H9 (cell line): Measurements from ENCODE around the gene ASTN2. TPM values are rescaled to one million over a fixed set of nuclear protein-coding genes. Genes with fewer than 3 reads are reported as not detected.

ENCODE experiments used
- DNase-seq: peaks from one replicate; pipeline ENCODE4 v3.0.0-alpha.2; 2017
- H2AFZ ChIP-seq: one replicate; pipeline ENCODE4 v1.6.1; 2013; ENCODE audit warnings: mild to moderate bottlenecking, low read length, control low read depth, moderate library complexity
- H2AK5ac ChIP-seq: 2 replicates; pipeline ENCODE4 v1.6.1; 2013; ENCODE audit warnings: low read length, control low read depth, mixed read lengths; ENCODE audit not compliant: insufficient read length
- H2BK120ac ChIP-seq: one replicate; pipeline ENCODE4 v1.6.1; 2013; ENCODE audit warnings: low read depth, mild to moderate bottlenecking, low read length, control low read depth, inconsistent platforms; ENCODE audit not compliant: poor library complexity, severe bottlenecking
- H2BK12ac ChIP-seq: 2 replicates; pipeline ENCODE4 v1.6.1; 2013; ENCODE audit warnings: low read length, control low read depth, mixed read lengths, low read depth; ENCODE audit not compliant: insufficient read length
- H2BK15ac ChIP-seq: 2 replicates; pipeline ENCODE4 v1.6.1; 2013; ENCODE audit warnings: low read depth, low read length, control low read depth
- H2BK20ac ChIP-seq: one replicate; pipeline ENCODE4 v1.6.1; 2013; ENCODE audit warnings: low read depth, mild to moderate bottlenecking, low read length, control low read depth, inconsistent platforms; ENCODE audit not compliant: poor library complexity, severe bottlenecking
- H2BK5ac ChIP-seq: 2 replicates; pipeline ENCODE4 v1.6.1; 2013; ENCODE audit warnings: low read length, control low read depth, mixed read lengths; ENCODE audit not compliant: insufficient read length
- H3K14ac ChIP-seq: 2 replicates; pipeline ENCODE4 v1.6.1; 2013; ENCODE audit warnings: low read length, control low read depth; ENCODE audit not compliant: insufficient read depth
- H3K18ac ChIP-seq: 2 replicates; pipeline ENCODE4 v1.6.1; 2013; ENCODE audit warnings: low read depth, mild to moderate bottlenecking, mixed read lengths, low read length, control low read depth; ENCODE audit not compliant: insufficient read length
- H3K23ac ChIP-seq: 2 replicates; pipeline ENCODE4 v1.6.1; 2013; ENCODE audit warnings: low read length, control low read depth, mixed read lengths, low read depth; ENCODE audit not compliant: insufficient read length
- H3K23me2 ChIP-seq: 2 replicates; pipeline ENCODE4 v1.6.1; 2013; ENCODE audit warnings: low read depth, mild to moderate bottlenecking, mixed read lengths, low read length, control low read depth; ENCODE audit not compliant: insufficient read length, poor library complexity, severe bottlenecking
- H3K27ac ChIP-seq: 2 replicates; pipeline ENCODE4 v1.5.1; 2013; ENCODE audit warnings: low read length, control low read depth, mixed read lengths, low read depth; ENCODE audit not compliant: insufficient read length
- H3K27me3 ChIP-seq: 2 replicates; pipeline ENCODE4 v1.6.1; 2013; ENCODE audit warnings: low read length, control low read depth, inconsistent platforms; ENCODE audit not compliant: insufficient read depth
- H3K4ac ChIP-seq: 2 replicates; pipeline ENCODE4 v1.6.1; 2013; ENCODE audit warnings: low read depth, mild to moderate bottlenecking, control low read depth, inconsistent platforms, low read length, moderate library complexity
- H3K4me1 ChIP-seq: 2 replicates; pipeline ENCODE4 v1.6.1; 2013; ENCODE audit warnings: low read length, control low read depth, inconsistent platforms; ENCODE audit not compliant: insufficient read depth
- H3K4me2 ChIP-seq: 2 replicates; pipeline ENCODE4 v1.6.1; 2013; ENCODE audit warnings: low read length, control low read depth, mixed read lengths; ENCODE audit not compliant: insufficient read length, insufficient read depth
- H3K56ac ChIP-seq: 2 replicates; pipeline ENCODE4 v1.6.1; 2013; ENCODE audit warnings: low read depth, mild to moderate bottlenecking, mixed read lengths, low read length, control low read depth; ENCODE audit not compliant: insufficient read length
- H3K79me1 ChIP-seq: 2 replicates; pipeline ENCODE4 v1.6.1; 2013; ENCODE audit warnings: low read depth, mild to moderate bottlenecking, moderate library complexity, low read length, control low read depth, inconsistent platforms; ENCODE audit not compliant: insufficient read depth, poor library complexity, severe bottlenecking
- H3K79me2 ChIP-seq: 2 replicates; pipeline ENCODE4 v1.6.1; 2013; ENCODE audit warnings: low read length, control low read depth, inconsistent platforms; ENCODE audit not compliant: insufficient read depth
- H3K9ac ChIP-seq: 2 replicates; pipeline ENCODE4 v1.6.1; 2013; ENCODE audit warnings: low read length, control low read depth, mixed read lengths; ENCODE audit not compliant: insufficient read length; ENCODE audit errors: extremely low read depth
- H3K9me3 ChIP-seq: one replicate; pipeline ENCODE4 v1.6.1; 2013; ENCODE audit warnings: low read depth, low read length, inconsistent platforms; ENCODE audit not compliant: control insufficient read depth
- H3T11ph ChIP-seq: one replicate; pipeline ENCODE4 v1.6.1; 2013; ENCODE audit warnings: mild to moderate bottlenecking, low read length, control low read depth, inconsistent platforms
- H4K20me1 ChIP-seq: one replicate; pipeline ENCODE4 v1.6.1; 2013; ENCODE audit not compliant: control insufficient read depth, insufficient read length, insufficient read depth
- H4K5ac ChIP-seq: 2 replicates; pipeline ENCODE4 v1.6.1; 2013; ENCODE audit warnings: low read depth, mild to moderate bottlenecking, mixed read lengths, low read length, control low read depth; ENCODE audit not compliant: insufficient read length
- H4K8ac ChIP-seq: replicated peaks from 2 replicates; pipeline ENCODE4 v1.6.1; 2013; ENCODE audit warnings: low read length, control low read depth, mixed read lengths, low read depth; ENCODE audit not compliant: insufficient read length
- H4K91ac ChIP-seq: 2 replicates; pipeline ENCODE4 v1.6.1; 2013; ENCODE audit warnings: low read depth, mild to moderate bottlenecking, moderate library complexity, mixed read lengths, low read length, control low read depth; ENCODE audit not compliant: insufficient read length
- H3K27ac Mint-ChIP-seq, 3 experiments: 2 replicates in 2 of 3; 3 replicates in 1 of 3; pipeline ENCODE4 v1.8.0; 2020 to 2021; ENCODE audit warnings: mixed read lengths in 3 of 3, mild to moderate bottlenecking in 1 of 3, moderate library complexity in 1 of 3
- H3K27me3 Mint-ChIP-seq: 2 replicates; pipeline ENCODE4 v1.8.0; 2021; ENCODE audit warnings: low read depth, mild to moderate bottlenecking, moderate library complexity, mixed read lengths
- H3K36me3 Mint-ChIP-seq, 3 experiments: 2 replicates in 2 of 3; 3 replicates in 1 of 3; pipeline ENCODE4 v1.8.0; 2020 to 2021; ENCODE audit warnings: low read depth in 3 of 3, mixed read lengths in 3 of 3; ENCODE audit not compliant: insufficient read depth in 1 of 3
- H3K4me1 Mint-ChIP-seq, 2 experiments: 2 replicates each; pipeline ENCODE4 v1.8.0; 2020; ENCODE audit warnings: mixed read lengths in 2 of 2
- H3K4me3 Mint-ChIP-seq, 2 experiments: 2 replicates in 1 of 2; 3 replicates in 1 of 2; pipeline ENCODE4 v1.8.0; 2020 to 2021; ENCODE audit warnings: mild to moderate bottlenecking in 2 of 2, mixed read lengths in 2 of 2, moderate library complexity in 1 of 2
- H3K9me3 Mint-ChIP-seq, 2 experiments: 2 replicates in 1 of 2; 3 replicates in 1 of 2; pipeline ENCODE4 v1.8.0; 2020; ENCODE audit warnings: mild to moderate bottlenecking in 2 of 2, mixed read lengths in 2 of 2, moderate library complexity in 1 of 2
- WGBS: extraction: QIAGEN DNeasy Blood & Tissue Kit; methylation state at CpG from one replicate; pipeline ENCODE4 v1.1.7; 2013; ENCODE audit warnings: missing lambda C conversion rate, low lambda C conversion rate, mixed read lengths; ENCODE audit not compliant: insufficient read length; ENCODE audit errors: extremely low coverage; 5-methylcytosine and 5-hydroxymethylcytosine counted together
- total RNA-seq: library from RNA; stranded (reverse); gene quantifications from 2 replicates; pipeline ENCODE4 v1.2.1, GENCODE V29; 2021
- TF ChIP-seq, protein P1 (sequence below): fragments of 200-600 bp; sonication (generic); conservative IDR thresholded peaks from 3 replicates; pipeline ENCODE4 v1.8.0; 2021; ENCODE audit warnings: antibody characterized with exemption, mild to moderate bottlenecking

Gene ASTN2
- total RNA-seq, 1 experiment from 2014 or later: 9.7 TPM

- peaks cover 11 to 13% of the 10 kb centered on the region in 2 experiments for H3K4me1 Mint-ChIP-seq
- H3K27ac Mint-ChIP-seq: no peak overlapping the region
- no CpG with 5 or more reads among the region's 3 CpGs for WGBS
- Histone ChIP-seq H3K79me1 (no peaks in the 10 kb centered on the region), H4K5ac (no peak overlapping the region), H3K4ac (no peak overlapping the region), H3K56ac (no peak overlapping the region), H2BK12ac (no peak overlapping the region), H3K4me2 (no peak overlapping the region), H2AFZ (no peak overlapping the region), H4K20me1 (no peaks in the 10 kb centered on the region), H3K4me1 (no peaks in the 10 kb centered on the region; the same call in 1 of the 2 replicates), H3K27ac (no peak overlapping the region), H3K23me2 (no peaks in the 10 kb centered on the region), H3K23ac (no peak overlapping the region), H3K18ac (no peak overlapping the region), H2BK120ac (no peak overlapping the region), H2AK5ac (no peak overlapping the region), H2BK15ac (no peak overlapping the region), H3K9ac (no peak overlapping the region), H4K91ac (no peak overlapping the region), H3T11ph (no peak overlapping the region), H2BK5ac (no peak overlapping the region), H4K8ac (no peak overlapping the region), H3K79me2 (no peaks in the 10 kb centered on the region), H3K9me3 (no peaks in the 10 kb centered on the region), H3K27me3 (no peaks in the 10 kb centered on the region), H2BK20ac (no peak overlapping the region), H3K14ac (no peak overlapping the region)
- no peak overlapping the region for H3K4me3 Mint-ChIP-seq
- TF ChIP-seq, protein P1, sequence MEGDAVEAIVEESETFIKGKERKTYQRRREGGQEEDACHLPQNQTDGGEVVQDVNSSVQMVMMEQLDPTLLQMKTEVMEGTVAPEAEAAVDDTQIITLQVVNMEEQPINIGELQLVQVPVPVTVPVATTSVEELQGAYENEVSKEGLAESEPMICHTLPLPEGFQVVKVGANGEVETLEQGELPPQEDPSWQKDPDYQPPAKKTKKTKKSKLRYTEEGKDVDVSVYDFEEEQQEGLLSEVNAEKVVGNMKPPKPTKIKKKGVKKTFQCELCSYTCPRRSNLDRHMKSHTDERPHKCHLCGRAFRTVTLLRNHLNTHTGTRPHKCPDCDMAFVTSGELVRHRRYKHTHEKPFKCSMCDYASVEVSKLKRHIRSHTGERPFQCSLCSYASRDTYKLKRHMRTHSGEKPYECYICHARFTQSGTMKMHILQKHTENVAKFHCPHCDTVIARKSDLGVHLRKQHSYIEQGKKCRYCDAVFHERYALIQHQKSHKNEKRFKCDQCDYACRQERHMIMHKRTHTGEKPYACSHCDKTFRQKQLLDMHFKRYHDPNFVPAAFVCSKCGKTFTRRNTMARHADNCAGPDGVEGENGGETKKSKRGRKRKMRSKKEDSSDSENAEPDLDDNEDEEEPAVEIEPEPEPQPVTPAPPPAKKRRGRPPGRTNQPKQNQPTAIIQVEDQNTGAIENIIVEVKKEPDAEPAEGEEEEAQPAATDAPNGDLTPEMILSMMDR: no peak
- peaks cover 6 to 15% (median 12%) of the 10 kb centered on the region in 3 experiments for H3K36me3 Mint-ChIP-seq
- peaks cover 7 to 13% of the 10 kb centered on the region in 2 experiments for H3K9me3 Mint-ChIP-seq
- no peak for DNase-seq
- no peaks in the 10 kb centered on the region for H3K27me3 Mint-ChIP-seq
Observed at GRCh38 chr9:116461632-116462031, 953.2 kb downstream of the ASTN2 start.
